GM23338 (cell line): ENCODE measurements around the gene ATOH8. TPM values are rescaled to one million over a fixed set of nuclear protein-coding genes. Genes with fewer than 3 reads are reported as not detected.

Experiments used
- ATAC-seq: fragments of 200-7000 bp; cut with Tn5 transposase; 3 replicates; pipeline ENCODE4 v1.9.1; 2020
- DNase-seq: peaks from one replicate; pipeline ENCODE4 v3.0.0-alpha.2; 2015; ENCODE audit warnings: low spot score
- H2AFZ ChIP-seq: fragments of 200-600 bp; sonication (generic); 2 replicates; pipeline ENCODE4 v1.8.0; 2016; ENCODE audit warnings: antibody characterized with exemption, mild to moderate bottlenecking, moderate library complexity
- H3F3A ChIP-seq: fragments of 200-600 bp; sonication (generic); replicated peaks from 2 replicates; pipeline ENCODE4 v1.8.0; 2017; ENCODE audit warnings: antibody characterized with exemption, mixed run types, low read depth
- H3K27ac ChIP-seq: fragments of 200-600 bp; sonication (generic); 2 replicates; pipeline ENCODE4 v1.6.1; 2016; ENCODE audit warnings: low read depth
- H3K27me3 ChIP-seq: fragments of 200-600 bp; sonication (generic); 2 replicates; pipeline ENCODE4 v1.8.0; 2016; ENCODE audit warnings: mild to moderate bottlenecking, mixed run types, moderate library complexity; ENCODE audit not compliant: insufficient read depth
- H3K36me3 ChIP-seq: fragments of 200-600 bp; sonication (generic); 2 replicates; pipeline ENCODE4 v1.8.0; 2016; ENCODE audit warnings: mild to moderate bottlenecking; ENCODE audit not compliant: insufficient read depth
- H3K4me1 ChIP-seq: fragments of 200-600 bp; sonication (generic); 2 replicates; pipeline ENCODE4 v1.8.0; 2016; ENCODE audit warnings: mild to moderate bottlenecking, moderate library complexity; ENCODE audit not compliant: insufficient read depth
- H3K4me2 ChIP-seq: fragments of 200-600 bp; sonication (generic); 2 replicates; pipeline ENCODE4 v1.7.1; 2017; ENCODE audit warnings: mixed run types
- H3K4me3 ChIP-seq: fragments of 200-600 bp; sonication (generic); 2 replicates; pipeline ENCODE4 v1.6.1; 2016; ENCODE audit warnings: mixed run types
- H3K79me2 ChIP-seq: fragments of 200-600 bp; sonication (generic); replicated peaks from 2 replicates; pipeline ENCODE4 v1.8.0; 2017; ENCODE audit warnings: mild to moderate bottlenecking; ENCODE audit not compliant: insufficient read depth
- H3K9me2 ChIP-seq: fragments of 200-600 bp; sonication (generic); 2 replicates; pipeline ENCODE4 v1.8.0; 2017; ENCODE audit not compliant: insufficient read depth
- H4K20me1 ChIP-seq: fragments of 200-600 bp; sonication (generic); replicated peaks from 2 replicates; pipeline ENCODE4 v1.8.0; 2017; ENCODE audit warnings: mild to moderate bottlenecking; ENCODE audit not compliant: insufficient read depth
- H3K27ac Mint-ChIP-seq: 2 replicates; pipeline ENCODE4 v1.8.0; 2020; ENCODE audit warnings: inconsistent platforms, mild to moderate bottlenecking, moderate library complexity, mixed read lengths
- H3K27me3 Mint-ChIP-seq: 3 replicates; pipeline ENCODE4 v1.8.0; 2022; ENCODE audit warnings: low read depth, mild to moderate bottlenecking, moderate library complexity, mixed read lengths, inconsistent platforms; ENCODE audit not compliant: insufficient read depth, poor library complexity
- H3K36me3 Mint-ChIP-seq: 3 replicates; pipeline ENCODE4 v1.8.0; 2021; ENCODE audit warnings: low read depth, mild to moderate bottlenecking, inconsistent platforms, moderate library complexity, mixed read lengths
- H3K4me1 Mint-ChIP-seq: 3 replicates; pipeline ENCODE4 v1.8.0; 2020; ENCODE audit warnings: mild to moderate bottlenecking, inconsistent platforms, mixed read lengths
- H3K4me3 Mint-ChIP-seq: 3 replicates; pipeline ENCODE4 v1.8.0; 2021; ENCODE audit warnings: moderate library complexity, mild to moderate bottlenecking, inconsistent platforms, mixed read lengths
- H3K9me3 Mint-ChIP-seq: 3 replicates; pipeline ENCODE4 v1.8.0; 2020; ENCODE audit warnings: moderate library complexity, mild to moderate bottlenecking, inconsistent platforms, mixed read lengths
- CREB1 ChIP-seq: fragments of 250-450 bp; sonication (Bioruptor Pico); IDR thresholded peaks from 2 replicates; pipeline ENCODE4 v1.5.0; 2020; ENCODE audit warnings: low read depth, mild to moderate bottlenecking, moderate library complexity
- CTCF ChIP-seq, 2 experiments: fragments of 200-600 bp in 1 of 2; sonication (generic) in 1 of 2; conservative IDR thresholded peaks; 2 replicates each; pipeline versions ENCODE4 v1.5.1 to v1.6.1; 2016 to 2017; ENCODE audit warnings: antibody characterized with exemption in 2 of 2, low read depth in 2 of 2, mild to moderate bottlenecking in 2 of 2, moderate library complexity in 1 of 2
- ETS1 ChIP-seq: IDR thresholded peaks from 2 replicates; pipeline ENCODE4 v1.6.1; 2016; ENCODE audit warnings: antibody characterized with exemption
- EZH2 ChIP-seq: fragments of 200-600 bp; sonication (generic); IDR thresholded peaks from one replicate; pipeline ENCODE4 v1.8.0; 2017; ENCODE audit warnings: antibody characterized with exemption, mild to moderate bottlenecking, low read depth; ENCODE audit not compliant: unreplicated experiment
- EZH2phosphoT487 ChIP-seq: fragments of 200-600 bp; sonication (generic); IDR thresholded peaks from one replicate; pipeline ENCODE4 v1.8.1; 2018; ENCODE audit warnings: antibody characterized with exemption; ENCODE audit not compliant: unreplicated experiment
- JUNB ChIP-seq: IDR thresholded peaks from one replicate; pipeline ENCODE4 v1.6.1; 2016; ENCODE audit warnings: antibody characterized with exemption; ENCODE audit not compliant: unreplicated experiment
- NANOG ChIP-seq: IDR thresholded peaks from 2 replicates; pipeline ENCODE4 v1.6.1; 2016; ENCODE audit warnings: antibody characterized with exemption, borderline replicate concordance
- POLR2AphosphoS5 ChIP-seq: IDR thresholded peaks from 2 replicates; pipeline ENCODE4 v1.6.1; 2016; ENCODE audit warnings: antibody characterized with exemption, low read depth
- REST ChIP-seq: IDR thresholded peaks from one replicate; pipeline ENCODE4 v1.6.1; 2018; ENCODE audit warnings: antibody characterized with exemption; ENCODE audit not compliant: unreplicated experiment
- STAT1 ChIP-seq: IDR thresholded peaks from one replicate; pipeline ENCODE4 v1.6.1; 2016; ENCODE audit warnings: antibody characterized with exemption; ENCODE audit not compliant: unreplicated experiment
- ZNF114 ChIP-seq: fragments of 250-450 bp; sonication (Bioruptor Pico); IDR thresholded peaks from 2 replicates; pipeline ENCODE4 v1.5.0; 2020; ENCODE audit warnings: mild to moderate bottlenecking, moderate library complexity
- ZNF331 ChIP-seq: fragments of 250-450 bp; sonication (Bioruptor Pico); IDR thresholded peaks from 2 replicates; pipeline ENCODE4 v1.5.0; 2020; ENCODE audit warnings: low read depth, mild to moderate bottlenecking, moderate library complexity
- ZNF462 ChIP-seq: fragments of 250-450 bp; sonication (Bioruptor Pico); IDR thresholded peaks from 2 replicates; pipeline ENCODE4 v1.5.0; 2020; ENCODE audit warnings: mild to moderate bottlenecking, moderate library complexity
- polyA plus RNA-seq: library from polyadenylated mRNA; unstranded; fragments of >200 nt; fragmentation: Nextera tagmentation; extraction: Ambion mirVana; gene quantifications from 2 replicates; pipeline ENCODE4 v1.2.1, GENCODE V29; 2016
- total RNA-seq: library from RNA; depleted of rRNA; stranded (reverse); fragments of >200 nt; shearing (Covaris generic); gene quantifications from 2 replicates; pipeline ENCODE4 v1.2.3, GENCODE V29; 2014

The ATOH8 gene
- total and polyA plus RNA-seq, 2 experiments from 2014 or later, result 0.11 to 0.97 TPM

GRCh38 chr2:85814802-85815550, 61.2 kb downstream of the ATOH8 start:
- no peak overlapping the region for H3K4me3 ChIP-seq
- no peak for ATAC-seq

More at GRCh38 chr2:85814802-85815550, 61.2 kb downstream of the ATOH8 start:
- no peak overlapping the region for H3K4me2 ChIP-seq
- H2AFZ ChIP-seq, result no peak overlapping the region
- no peaks in the 10 kb centered on the region for H3K9me2 ChIP-seq
- H3K4me1 Mint-ChIP-seq, result peaks cover 16% of the 10 kb centered on the region
- no peaks in the 10 kb centered on the region for H3K79me2 ChIP-seq
- H3K27ac ChIP-seq, result no peak overlapping the region
- no peak overlapping the region for H3K4me3 Mint-ChIP-seq
- H4K20me1 ChIP-seq, result no peaks in the 10 kb centered on the region
- no peaks in the 10 kb centered on the region for H3K9me3 Mint-ChIP-seq
- H3K4me1 ChIP-seq, result peaks cover 3% of the 10 kb centered on the region; the same call in 1 of the 2 replicates
- H3F3A ChIP-seq, result no peaks in the 10 kb centered on the region
- H3K27me3 Mint-ChIP-seq, result peaks cover 4% of the 10 kb centered on the region
- H3K36me3 ChIP-seq, result no peaks in the 10 kb centered on the region
- H3K27ac Mint-ChIP-seq, result no peak overlapping the region
- no peak for DNase-seq
- H3K27me3 ChIP-seq, result no peaks in the 10 kb centered on the region
- no peak for TF ChIP-seq POLR2AphosphoS5
- no peak for TF ChIP-seq EZH2phosphoT487
- no peak for TF ChIP-seq ETS1
- no peak for TF ChIP-seq NANOG
- no peak for TF ChIP-seq REST
- TF ChIP-seq JUNB, result no peak
- no peak for TF ChIP-seq ZNF462
- TF ChIP-seq STAT1, result no peak
- TF ChIP-seq ZNF331 (CRISPR knock-in tag), result no peak
- TF ChIP-seq ZNF114 (CRISPR knock-in tag), result no peak
- no peak for TF ChIP-seq EZH2
- no peak for TF ChIP-seq CTCF (conservative IDR thresholded peaks at IDR 0.05; ENCODE audit: low read depth in 2 of 2)
- TF ChIP-seq CREB1 (CRISPR knock-in tag), result no peak
- no peaks in the 10 kb centered on the region for H3K36me3 Mint-ChIP-seq
